H1 (cell line): ENCODE measurements around the gene APOBEC3H. TPM values are rescaled to one million over a fixed set of nuclear protein-coding genes. Genes with fewer than 3 reads are reported as not detected.

Experiments used
- CTCF ChIA-PET: fragments of 300-600 bp; sonication (Branson Sonifier 250); formaldehyde crosslinking; loops from one replicate; lab custom pipeline; 2021; ENCODE audit not compliant: partially characterized antibody; lab: Charles Lee
- POLR2A ChIA-PET: fragments of 300-600 bp; sonication (Branson Sonifier 250); formaldehyde crosslinking; loops from one replicate; lab custom pipeline; 2021; ENCODE audit warnings: inconsistent platforms; ENCODE audit not compliant: partially characterized antibody; lab: Charles Lee
- DNase-seq, 2 experiments: peaks; one replicate each; pipeline versions ENCODE4 v3.0.0 to v3.0.0-alpha.2; 2010 to 2022; ENCODE audit warnings: low spot score in 2 of 2, low read depth in 1 of 2, mixed read lengths in 1 of 2
- FAIRE-seq: peaks from 2 replicates; lab custom pipeline; 2011; peaks lifted over from hg19 to GRCh38; lab: Jason Lieb, UNC
- H2AFZ ChIP-seq: 2 replicates; pipeline ENCODE4 v1.8.1; 2012; ENCODE audit warnings: low read length, inconsistent platforms
- H2AK5ac ChIP-seq: 2 replicates; pipeline ENCODE4 v1.6.1; 2013; ENCODE audit warnings: low read depth, low read length
- H2BK120ac ChIP-seq: replicated peaks from 2 replicates; pipeline ENCODE3; 2013; ENCODE audit warnings: low read depth, low read length, inconsistent platforms
- H2BK12ac ChIP-seq: 2 replicates; pipeline ENCODE4 v1.6.1; 2013; ENCODE audit warnings: low read depth, low read length
- H2BK15ac ChIP-seq: 2 replicates; pipeline ENCODE4 v1.6.1; 2013; ENCODE audit warnings: low read length
- H2BK20ac ChIP-seq: 2 replicates; pipeline ENCODE4 v1.6.1; 2013; ENCODE audit warnings: low read length
- H2BK5ac ChIP-seq: 2 replicates; pipeline ENCODE4 v1.6.1; 2013; ENCODE audit warnings: low read depth, low read length
- H3K14ac ChIP-seq: 2 replicates; pipeline ENCODE4 v1.6.1; 2013; ENCODE audit warnings: inconsistent platforms; ENCODE audit not compliant: insufficient read length
- H3K18ac ChIP-seq: 2 replicates; pipeline ENCODE4 v1.6.1; 2013; ENCODE audit warnings: low read length; ENCODE audit errors: extremely low read depth
- H3K23ac ChIP-seq: 2 replicates; pipeline ENCODE4 v1.6.1; 2013; ENCODE audit warnings: inconsistent platforms; ENCODE audit not compliant: insufficient read length
- H3K23me2 ChIP-seq: 2 replicates; pipeline ENCODE4 v1.6.1; 2013; ENCODE audit warnings: low read depth, low read length
- H3K27ac ChIP-seq: 2 replicates; pipeline ENCODE4 v1.6.1; 2011; ENCODE audit warnings: low read depth, low read length, inconsistent platforms
- H3K27me3 ChIP-seq, 4 experiments: replicated peaks in 1 of 4; 1 replicate in 1 of 4; 2 replicates in 3 of 4; pipeline versions ENCODE4 v1.6.1 to v1.8.1; 2011 to 2013; ENCODE audit warnings: low read length in 3 of 4, mild to moderate bottlenecking in 3 of 4, inconsistent platforms in 2 of 4, mixed read lengths in 2 of 4, moderate library complexity in 1 of 4; ENCODE audit not compliant: control insufficient read depth in 3 of 4, insufficient read depth in 3 of 4; ENCODE audit errors: extremely low read depth in 1 of 4
- H3K36me3 ChIP-seq, 4 experiments: 2 replicates each; pipeline versions ENCODE4 v1.6.1 to v1.8.1; 2011 to 2013; ENCODE audit warnings: mild to moderate bottlenecking in 4 of 4, low read length in 3 of 4, moderate library complexity in 2 of 4, control low read depth in 1 of 4, inconsistent platforms in 1 of 4; ENCODE audit not compliant: insufficient read depth in 4 of 4, control insufficient read depth in 2 of 4
- H3K4ac ChIP-seq: replicated peaks from 2 replicates; pipeline ENCODE3; 2013; ENCODE audit warnings: low read length, low read depth, mixed read lengths, inconsistent platforms; ENCODE audit not compliant: insufficient read length
- H3K4me1 ChIP-seq, 4 experiments: replicated peaks in 1 of 4; 1 replicate in 1 of 4; 2 replicates in 3 of 4; pipeline versions ENCODE4 v1.6.1 to v1.8.1; 2011 to 2013; ENCODE audit warnings: low read length in 3 of 4, inconsistent platforms in 2 of 4, mixed read lengths in 1 of 4; ENCODE audit not compliant: insufficient read depth in 4 of 4, control insufficient read depth in 3 of 4
- H3K4me2 ChIP-seq, 2 experiments: 2 replicates each; pipeline versions ENCODE4 v1.6.1 to v1.8.1; 2011 to 2013; ENCODE audit warnings: low read depth in 2 of 2, low read length in 2 of 2, control low read depth in 1 of 2, inconsistent platforms in 1 of 2, mild to moderate bottlenecking in 1 of 2; ENCODE audit not compliant: insufficient read depth in 1 of 2
- H3K4me3 ChIP-seq, 4 experiments: fragments of 200-600, 300-600 bp in 1 of 4; sonication (generic), shearing (Covaris generic), sonication (Bioruptor Twin) in 1 of 4; 2 replicates each; pipeline versions ENCODE4 v1.5.1 to v1.8.1; 2011 to 2016; ENCODE audit warnings: low read length in 4 of 4, low read depth in 3 of 4, control low read depth in 2 of 4, inconsistent platforms in 2 of 4, mild to moderate bottlenecking in 2 of 4, mixed read lengths in 1 of 4, moderate library complexity in 1 of 4; ENCODE audit not compliant: insufficient read depth in 2 of 4; ENCODE audit errors: extremely low read depth in 1 of 4
- H3K56ac ChIP-seq: replicated peaks from 2 replicates; pipeline ENCODE3; 2013; ENCODE audit warnings: low read depth, mild to moderate bottlenecking, mixed read lengths, low read length, inconsistent platforms; ENCODE audit not compliant: insufficient read length
- H3K79me1 ChIP-seq: 2 replicates; pipeline ENCODE4 v1.6.1; 2013; ENCODE audit warnings: low read depth, low read length, control low read depth
- H3K79me2 ChIP-seq, 2 experiments: 2 replicates each; pipeline versions ENCODE4 v1.6.1 to v1.8.1; 2012 to 2013; ENCODE audit warnings: low read length in 2 of 2, mild to moderate bottlenecking in 2 of 2, inconsistent platforms in 1 of 2; ENCODE audit not compliant: insufficient read depth in 2 of 2, control insufficient read depth in 1 of 2
- H3K9ac ChIP-seq, 4 experiments: replicated peaks in 1 of 4; 1 replicate in 1 of 4; 2 replicates in 3 of 4; pipeline versions ENCODE4 v1.6.1 to v1.8.1; 2011 to 2013; ENCODE audit warnings: low read depth in 3 of 4, low read length in 3 of 4, control low read depth in 2 of 4, mild to moderate bottlenecking in 2 of 4, moderate library complexity in 2 of 4, inconsistent platforms in 1 of 4; ENCODE audit errors: extremely low read depth in 1 of 4
- H3K9me3 ChIP-seq, 2 experiments: 2 replicates each; pipeline versions ENCODE4 v1.6.1 to v1.8.1; 2012 to 2013; ENCODE audit warnings: mild to moderate bottlenecking in 2 of 2, moderate library complexity in 2 of 2, control low read depth in 1 of 2, inconsistent platforms in 1 of 2, low read depth in 1 of 2, low read length in 1 of 2, mixed read lengths in 1 of 2; ENCODE audit not compliant: insufficient read depth in 2 of 2
- H4K20me1 ChIP-seq, 2 experiments: replicated peaks in 1 of 2; 2 replicates each; pipeline versions ENCODE3 to v1.8.1; 2011 to 2013; ENCODE audit warnings: inconsistent platforms in 2 of 2, low read length in 2 of 2, mild to moderate bottlenecking in 1 of 2; ENCODE audit not compliant: insufficient read depth in 2 of 2, control insufficient read depth in 1 of 2
- H4K5ac ChIP-seq: 2 replicates; pipeline ENCODE4 v1.6.1; 2013; ENCODE audit warnings: low read length, low read depth, mixed read lengths, inconsistent platforms; ENCODE audit not compliant: insufficient read length
- H4K8ac ChIP-seq: 2 replicates; pipeline ENCODE4 v1.8.0; 2013; ENCODE audit warnings: mild to moderate bottlenecking, moderate library complexity, low read length, inconsistent platforms; ENCODE audit not compliant: insufficient read depth; ENCODE audit errors: extremely low read depth
- H4K91ac ChIP-seq: replicated peaks from 2 replicates; pipeline ENCODE3; 2013; ENCODE audit warnings: low read length, mixed read lengths, inconsistent platforms; ENCODE audit not compliant: insufficient read length
- CEBPB ChIP-seq: IDR thresholded peaks from 2 replicates; pipeline ENCODE4 v1.6.1; 2012; ENCODE audit warnings: low read depth, low read length
- POLR2A ChIP-seq, 2 experiments: IDR thresholded peaks; 1 replicate in 1 of 2; 2 replicates in 1 of 2; pipeline ENCODE4 v1.6.1; 2011; ENCODE audit warnings: low read depth in 2 of 2, low read length in 2 of 2, mild to moderate bottlenecking in 2 of 2; ENCODE audit errors: control extremely low read depth in 1 of 2
- WGBS, 2 experiments: shearing (Covaris generic) in 1 of 2; methylation state at CpG; one replicate each; pipeline versions ENCODE4 v1.1.6 to v1.1.7; 2013 to 2015; ENCODE audit warnings: low lambda C conversion rate in 2 of 2, mixed read lengths in 2 of 2, inconsistent platforms in 1 of 2, low coverage in 1 of 2, missing lambda C conversion rate in 1 of 2; ENCODE audit not compliant: insufficient replicate concordance in 2 of 2, insufficient coverage in 1 of 2, insufficient read length in 1 of 2; ENCODE audit errors: extremely low coverage in 1 of 2, missing lambda C conversion rate in 1 of 2; 5-methylcytosine and 5-hydroxymethylcytosine counted together
- polyA plus RNA-seq, 7 experiments: library from polyadenylated mRNA; depleted of rRNA in 3 of 7; stranded (reverse) in 5 of 7; unstranded in 2 of 7; fragments of >200 nt in 5 of 7; fragments of 200-250 nt in 2 of 7; gene quantifications; 1 replicate in 5 of 7; 2 replicates in 1 of 7; 4 replicates in 1 of 7; pipeline versions ENCODE4 v1.2.1 to v1.2.3, GENCODE V29; 2011 to 2013; ENCODE audit warnings: missing spikeins in 2 of 7, mixed read lengths in 2 of 7
- total RNA-seq: library from RNA; stranded (reverse); fragmentation: NEBNext Ultra II Directional; extraction: Animal tissue kit (Norgen Biotek cat#: 25700); gene quantifications from 2 replicates; pipeline ENCODE4 v1.2.1, GENCODE V29; 2021

Gene APOBEC3H
- total and polyA plus RNA-seq, 2 of the 8 experiments (the other 6 are each of a cell fraction or from before 2014, with no cell fraction given) = 0.47 to 0.56 TPM

DNA sequence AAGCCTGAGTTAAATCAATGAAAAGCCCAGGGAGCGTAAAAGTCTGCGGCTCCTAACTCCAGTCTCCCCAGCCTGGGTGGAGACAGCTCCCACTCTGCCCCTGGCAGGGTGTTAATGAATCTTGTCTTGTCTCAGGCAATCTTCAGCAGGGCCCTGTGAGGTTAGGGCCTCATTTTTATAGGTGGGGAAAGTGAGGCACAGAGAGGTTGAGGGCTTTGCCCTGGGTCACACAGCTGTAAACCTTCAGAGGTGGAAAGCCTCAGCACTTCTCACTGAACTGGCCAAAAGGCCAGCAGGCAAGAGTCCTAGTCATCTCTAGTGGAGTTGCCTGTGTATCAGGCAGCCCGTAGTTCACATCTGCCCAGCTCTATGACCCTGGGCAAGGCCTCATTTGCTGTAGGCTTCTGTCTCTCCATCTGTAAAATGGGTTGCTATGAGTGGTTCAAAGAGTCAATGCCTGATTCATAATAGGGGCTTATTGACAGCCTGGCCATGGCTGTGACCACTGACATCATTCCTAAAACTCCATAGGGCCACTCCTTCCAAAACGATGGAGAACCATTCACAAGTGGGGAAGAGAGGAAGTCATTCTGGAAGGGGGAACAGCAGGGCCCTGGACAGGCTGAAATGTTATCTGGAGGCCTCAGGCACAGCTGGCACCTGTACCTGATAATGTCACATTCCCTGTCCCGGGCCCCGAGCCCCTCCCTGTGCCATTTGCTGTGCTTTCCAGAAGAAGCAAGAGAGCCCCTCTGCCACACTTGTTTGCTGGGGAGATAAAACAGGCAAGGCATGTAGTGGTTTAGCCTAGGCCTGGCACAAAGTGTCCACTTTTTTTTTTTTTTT is 49.4 kb downstream of the APOBEC3H start:
- peaks cover 11% of the 10 kb centered on the region; the same call in 1 of the 2 replicates for H3K23me2 ChIP-seq
- no peak overlapping the region for H3K27ac ChIP-seq
- 83% methylated on average over 6 of the region's 6 CpGs; no CpG with 5 or more reads in 1 of the 2 experiments for WGBS, 2 experiments
- H4K91ac ChIP-seq = no peak overlapping the region
- peak overlapping the region; percentile 64 to 78 for H3K4me2 ChIP-seq
- no peak overlapping the region for H3K18ac ChIP-seq
- H3K27me3 ChIP-seq = no peaks in the 10 kb centered on the region; a peak in 2 of 7 replicates
- DNase-seq = no peak
- no peak overlapping the region for H4K5ac ChIP-seq
- no peak overlapping the region for H3K14ac ChIP-seq
- no peaks in the 10 kb centered on the region; the same call in 1 of the 2 replicates for H3K79me1 ChIP-seq
- H3K9ac ChIP-seq = peak overlapping the region in 1 of 4 experiments; percentile 56; a peak in 2 of 7 replicates
- H2BK120ac ChIP-seq = no peak overlapping the region
- POLR2A ChIA-PET = no interaction called here
- CTCF ChIA-PET = interaction anchor here (1.3 to 3.5 kb wide), 3 partner anchors 24 to 168 kb away, joined by 3 to 16 read pairs (median 4); no protein-coding TSS in a partner anchor
- no peak overlapping the region for H2AFZ ChIP-seq
- no peaks in the 10 kb centered on the region for H4K20me1 ChIP-seq
- H2BK20ac ChIP-seq = no peak overlapping the region
- peak overlapping the region; percentile 84 for H2BK5ac ChIP-seq
- H3K79me2 ChIP-seq = no peaks in the 10 kb centered on the region
- no peak overlapping the region for H2AK5ac ChIP-seq
- H3K4ac ChIP-seq = no peak overlapping the region
- no peak for FAIRE-seq
- H2BK12ac ChIP-seq = peak overlapping the region; percentile 13; the same call in 1 of the 2 replicates
- H3K36me3 ChIP-seq = no peaks in the 10 kb centered on the region
- no peak overlapping the region for H3K23ac ChIP-seq
- TF ChIP-seq POLR2A (IDR thresholded peaks at IDR 0.05; ENCODE audit: control extremely low read depth in 1 of 2, low read depth in 2 of 2, low read length in 2 of 2) (peak in 1 of 2 experiments; percentile 23; a peak in 1 of 3 replicates), CEBPB (no peak)
- no peak overlapping the region for H3K56ac ChIP-seq
- H4K8ac ChIP-seq = no peak overlapping the region
- peak overlapping the region; percentile 48 to 99 (median 74); a peak in 7 of 8 replicates for H3K4me3 ChIP-seq
- no peak overlapping the region for H2BK15ac ChIP-seq
- no peaks in the 10 kb centered on the region for H3K9me3 ChIP-seq
- H3K4me1 ChIP-seq = peaks cover 12 to 33% (median 21%) of the 10 kb centered on the region in 4 experiments
